Adrenal gland (tissue), 5 donors: ENCODE data around the gene MDGA2.

Experiments used
- CTCF ChIP-seq, 6 experiments: fragments of 450-650 bp in 4 of 6; fragments of 200-600 bp in 2 of 6; sonication (generic) in 1 of 6; IDR thresholded peaks; 1 replicate in 5 of 6; 2 replicates in 1 of 6; pipeline versions ENCODE4 v1.5.1 to v1.8.0; 2016 to 2021; ENCODE audit warnings: antibody characterized with exemption in 6 of 6, mild to moderate bottlenecking in 2 of 6, moderate library complexity in 1 of 6
- POLR2A ChIP-seq, 2 donors: fragments of 450-650 bp; IDR thresholded peaks; one replicate each; pipeline ENCODE4 v1.6.1; 2017; ENCODE audit warnings: antibody characterized with exemption in 2 of 2, mild to moderate bottlenecking in 2 of 2, moderate library complexity in 1 of 2
- donor health status: DM: no; HTN: no; CAD: no.

DNA sequence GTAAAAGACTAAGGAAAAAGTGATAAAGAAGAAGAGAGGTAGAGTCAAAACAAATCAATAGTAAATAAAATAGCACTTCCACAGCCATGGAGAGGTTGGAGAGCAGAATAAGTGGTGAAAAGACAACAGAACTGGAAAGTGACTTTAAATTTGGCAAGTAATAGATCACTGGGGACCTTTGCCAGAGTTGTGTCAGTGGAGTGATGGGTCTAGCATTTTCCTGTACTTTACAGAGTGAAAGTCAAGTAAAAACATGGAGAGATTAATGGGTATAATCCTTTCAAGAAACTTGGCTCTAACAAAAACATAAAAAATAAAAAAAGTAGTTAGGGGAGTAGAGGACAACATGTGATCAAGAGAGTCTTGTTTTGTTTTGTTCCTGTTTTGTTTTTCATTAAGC, 521.7 kb downstream of the MDGA2 start:
- TF ChIP-seq CTCF (IDR thresholded peaks at IDR 0.05) (no peak), POLR2A (IDR thresholded peaks at IDR 0.05) (no peak)
